HG03108 (cell line): ENCODE measurements around the gene WAS.
"Not testable (repeated sequence)": the region's sequence is repeated elsewhere in the genome, so short reads cannot be mapped to it uniquely, and the experiment has no call there.

Experiments
- ATAC-seq: cut with Tn5 transposase; IDR thresholded peaks from one replicate; pipeline ENCODE4 v1.9.1; 2021; ENCODE audit warnings: moderate library complexity; ENCODE audit not compliant: unreplicated experiment

WAS gene

GRCh38 chrX:48683411-48683982, at the start of gene WAS:
WAS (plus strand) TSS chrX:48683799; CDS start chrX:48683854, 55 bp downstream.
- ATAC-seq: peak; percentile 72

DNA sequence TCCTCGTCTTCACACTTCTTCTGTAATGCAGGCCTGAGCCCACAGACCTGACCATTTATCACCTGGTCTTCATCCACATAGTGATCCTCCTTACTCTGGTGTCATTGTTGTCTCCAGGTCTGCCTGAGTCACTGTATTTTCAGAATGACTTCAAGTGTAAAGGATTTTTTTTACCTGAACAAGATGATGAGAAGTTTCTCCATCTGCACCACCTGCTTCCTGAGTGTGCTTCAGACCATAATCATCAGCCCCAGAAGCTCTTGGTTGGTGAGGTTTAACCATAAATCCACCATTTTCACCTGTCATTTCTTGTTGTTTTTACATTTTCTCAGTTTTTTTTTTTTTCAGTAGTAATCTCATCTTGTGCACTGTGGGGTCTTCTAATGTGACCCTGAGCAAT, 47.3 kb upstream of the WAS start:
- ATAC-seq: no peak

DNA sequence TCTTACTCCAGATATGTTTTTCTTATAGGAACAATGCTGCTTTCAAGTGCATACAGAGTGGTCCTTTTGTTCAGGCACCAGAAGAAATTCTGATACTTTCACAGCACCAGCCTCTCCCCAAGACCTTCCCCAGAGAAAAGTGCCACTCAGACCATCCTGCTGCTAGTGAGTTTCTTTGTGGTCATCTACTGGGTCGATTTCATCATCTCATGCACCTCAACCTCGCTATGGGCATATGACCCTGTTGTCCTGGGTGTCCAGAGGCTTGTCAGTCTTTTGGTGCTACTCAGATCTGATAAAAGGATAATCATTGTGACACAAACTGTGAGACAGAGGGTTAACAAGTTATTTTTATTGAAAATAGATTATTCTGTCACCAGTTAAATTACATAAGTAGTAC, 46.8 kb upstream of the WAS start:
- ATAC-seq: no peak

GRCh38 chrX:48645669-48646068, 37.9 kb upstream of the WAS start:
- ATAC-seq: no peak

GRCh38 chrX:48648336-48648751, 35.3 kb upstream of the WAS start:
- ATAC-seq: no peak

DNA sequence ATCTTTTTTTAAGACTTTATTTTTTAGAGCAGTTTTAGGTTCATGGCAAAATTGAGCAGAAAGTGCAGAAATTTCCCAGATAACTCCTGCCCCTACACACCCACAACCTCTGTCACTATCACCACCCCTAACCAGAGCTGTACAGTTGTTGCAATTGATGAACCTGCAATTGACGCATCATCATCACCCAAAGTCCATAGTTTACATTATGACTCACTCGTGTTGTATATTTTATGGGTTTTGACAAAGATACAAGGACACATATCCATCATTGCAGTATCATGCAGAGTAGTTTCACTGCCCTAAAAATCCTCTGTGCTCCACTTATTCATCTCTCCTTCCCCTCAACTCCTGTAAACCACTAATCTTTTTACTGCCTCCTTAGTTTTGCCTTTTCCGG, 34.5 kb upstream of the WAS start:
- ATAC-seq: no peak

DNA sequence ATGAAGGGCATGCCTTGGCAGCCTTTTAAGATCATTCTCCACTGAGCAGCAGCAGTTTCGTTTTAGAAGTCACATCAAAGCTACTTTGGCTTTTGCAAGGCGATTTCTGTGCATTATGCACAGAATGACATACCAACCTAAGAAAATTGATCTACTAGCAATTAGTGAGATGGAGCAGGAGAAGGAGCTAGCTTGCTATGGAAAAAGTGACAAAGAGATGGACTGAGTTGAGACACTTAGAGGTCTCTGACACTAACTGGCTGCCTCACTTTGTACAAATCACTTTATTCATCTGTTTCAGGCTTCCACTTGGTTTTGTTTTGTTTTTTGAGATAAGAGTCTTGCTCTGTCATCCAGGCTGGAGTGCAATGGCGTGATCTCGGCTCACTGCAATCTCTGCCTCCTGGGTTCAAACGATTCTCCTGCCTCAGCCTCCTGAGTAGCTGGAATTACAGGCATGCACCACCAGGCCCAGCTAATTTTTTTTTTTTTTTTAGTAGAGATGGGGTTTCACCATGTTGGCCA, 31.5 kb upstream of the WAS start:
- ATAC-seq: not testable (repeated sequence)

DNA sequence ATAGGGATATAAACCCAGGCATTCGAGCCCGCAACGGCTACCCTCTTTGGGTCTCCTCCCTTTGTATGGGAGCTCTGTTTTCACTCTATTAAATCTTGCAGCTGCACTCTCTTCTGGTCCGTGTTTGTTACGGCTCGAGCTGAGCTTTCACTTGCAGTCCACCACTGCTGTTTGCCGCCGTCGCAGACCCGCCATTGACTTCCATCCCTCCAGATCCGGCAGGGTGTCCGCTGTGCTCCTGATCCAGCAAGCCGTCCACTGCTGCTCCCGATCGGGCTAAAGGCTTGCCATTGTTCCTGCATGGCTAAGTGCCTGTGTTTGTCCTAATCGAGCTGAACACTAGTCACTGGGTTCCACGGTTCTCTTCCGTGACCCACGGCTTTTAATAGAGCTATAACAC, 28.9 kb upstream of the WAS start:
- not testable (repeated sequence) for ATAC-seq

- not testable (repeated sequence) for ATAC-seq
Measured at GRCh38 chrX:48659686-48660085, 23.9 kb upstream of the WAS start.

DNA sequence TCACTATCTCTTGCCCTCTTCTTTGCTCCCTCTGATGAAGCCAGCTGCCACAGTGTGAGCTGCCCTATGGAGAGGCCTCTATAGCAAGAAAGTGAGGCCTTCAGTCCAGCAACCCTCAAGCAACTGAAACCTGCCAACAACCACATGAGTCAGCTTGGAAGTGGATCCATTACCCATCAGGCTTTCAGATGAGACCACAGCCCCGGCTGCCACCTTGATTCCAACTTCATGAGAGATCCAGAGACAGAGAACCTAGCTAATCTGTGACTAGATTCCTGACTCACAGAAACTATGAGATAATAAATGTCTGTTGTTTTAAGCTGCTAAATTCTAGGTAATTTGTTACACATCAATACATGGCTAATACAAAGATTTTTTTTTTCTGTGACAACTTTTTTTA, 20.4 kb upstream of the WAS start:
- ATAC-seq: no peak

GRCh38 chrX:48664156-48664555, 19.4 kb upstream of the WAS start:
- ATAC-seq: no peak

DNA sequence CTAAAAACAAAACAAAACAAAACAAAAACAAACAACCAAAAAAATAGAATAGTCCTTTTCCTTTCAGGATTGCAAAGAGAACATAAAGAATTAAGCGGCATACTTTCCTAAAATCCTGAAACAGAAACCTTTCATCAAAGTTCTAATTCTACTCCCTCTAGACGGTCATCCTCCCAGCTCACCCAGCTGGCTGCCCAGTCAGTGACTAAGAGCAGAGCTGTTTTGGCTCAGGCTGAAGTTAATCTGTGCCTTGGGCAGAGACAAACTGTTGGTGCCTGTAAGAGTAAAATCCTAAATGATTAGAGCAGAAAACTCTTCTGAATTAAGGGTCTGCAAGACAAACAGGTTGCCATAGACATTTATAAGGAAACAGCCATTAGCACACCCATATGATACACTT, 17.6 kb upstream of the WAS start:
- ATAC-seq: no peak

DNA sequence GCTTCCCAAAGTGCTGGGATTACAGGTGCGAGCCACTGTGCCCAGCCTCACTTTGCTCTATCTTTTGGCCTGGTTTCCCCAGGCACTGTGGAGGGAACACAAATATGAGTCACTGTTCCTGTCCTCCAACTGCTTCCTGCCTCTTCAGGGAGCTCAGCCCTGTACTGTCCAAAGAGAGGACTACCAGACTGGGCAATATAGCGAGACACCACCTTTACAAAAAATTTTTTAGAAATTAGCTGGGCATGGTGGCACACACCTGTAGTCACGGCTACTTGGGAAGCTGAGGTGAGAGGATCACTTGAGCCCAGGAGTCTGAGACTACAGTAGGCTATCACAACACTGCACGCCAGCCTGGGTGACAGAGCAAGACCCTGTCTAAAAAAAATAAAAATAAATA, 16.9 kb upstream of the WAS start:
- no peak for ATAC-seq

- no peak for ATAC-seq
Measured at GRCh38 chrX:48667509-48667908, 16.1 kb upstream of the WAS start.

GRCh38 chrX:48668187-48668586, 15.4 kb upstream of the WAS start:
- not testable (repeated sequence) for ATAC-seq

- ATAC-seq: peak; percentile 82
Measured at GRCh38 chrX:48676106-48676892, 7.3 kb upstream of the WAS start.

- ATAC-seq: no peak
Measured at GRCh38 chrX:48676893-48677270, 6.7 kb upstream of the WAS start.

- ATAC-seq: no peak
Measured at GRCh38 chrX:48677516-48677915, 6.1 kb upstream of the WAS start.

GRCh38 chrX:48680467-48680866, 3.1 kb upstream of the WAS start:
- not testable (repeated sequence) for ATAC-seq

DNA sequence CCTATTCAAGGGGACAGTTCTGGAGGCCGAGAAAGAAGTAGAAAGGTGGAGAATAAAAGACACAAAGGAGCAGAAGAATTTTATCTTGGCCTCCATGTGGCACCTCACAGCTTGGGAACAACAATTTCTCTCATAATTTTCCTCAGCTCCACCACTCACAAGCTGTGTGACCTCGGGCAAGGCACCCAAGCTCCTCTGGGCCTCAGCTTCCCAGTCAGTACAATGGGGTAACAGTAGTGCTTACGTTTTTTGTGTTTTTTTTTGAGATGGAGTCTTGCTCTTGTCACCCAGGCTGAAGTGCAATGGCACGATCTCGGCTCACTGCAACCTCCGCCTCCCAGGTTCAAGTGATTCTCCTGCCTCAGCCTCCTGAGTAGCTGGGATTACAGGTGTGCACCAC, 2.7 kb upstream of the WAS start:
- ATAC-seq: not testable (repeated sequence)

DNA sequence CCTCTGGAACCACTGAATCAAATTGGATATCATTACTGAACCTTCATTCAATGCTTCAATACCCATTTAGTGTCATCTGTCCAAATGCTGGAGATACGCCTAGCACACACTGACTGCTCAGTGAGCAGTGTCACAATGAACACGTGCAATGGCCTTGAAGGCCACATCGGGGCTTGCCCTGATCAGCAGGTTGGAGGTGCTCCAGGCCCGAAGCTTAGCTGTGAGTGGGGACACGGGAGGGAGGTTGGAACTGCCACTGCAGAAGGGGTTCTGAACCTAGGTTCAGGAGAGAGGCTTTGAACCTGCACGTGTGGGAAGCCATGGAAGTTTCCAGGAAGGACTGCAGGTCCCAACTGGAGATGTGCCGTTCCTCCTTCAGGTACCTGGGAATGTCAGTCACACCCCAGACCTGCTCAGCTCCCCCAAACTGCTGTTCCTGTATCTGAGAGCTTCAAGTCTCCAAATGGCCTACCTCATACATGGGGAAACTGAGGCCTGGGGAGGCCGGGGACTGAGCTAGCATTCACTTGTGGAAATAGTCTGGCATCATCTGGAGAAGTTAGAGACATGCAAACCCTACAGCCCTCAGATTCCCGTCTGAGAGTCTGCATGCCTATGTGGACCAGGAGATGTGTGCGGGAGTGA, 1.9 kb upstream of the WAS start:
- no peak for ATAC-seq

DNA sequence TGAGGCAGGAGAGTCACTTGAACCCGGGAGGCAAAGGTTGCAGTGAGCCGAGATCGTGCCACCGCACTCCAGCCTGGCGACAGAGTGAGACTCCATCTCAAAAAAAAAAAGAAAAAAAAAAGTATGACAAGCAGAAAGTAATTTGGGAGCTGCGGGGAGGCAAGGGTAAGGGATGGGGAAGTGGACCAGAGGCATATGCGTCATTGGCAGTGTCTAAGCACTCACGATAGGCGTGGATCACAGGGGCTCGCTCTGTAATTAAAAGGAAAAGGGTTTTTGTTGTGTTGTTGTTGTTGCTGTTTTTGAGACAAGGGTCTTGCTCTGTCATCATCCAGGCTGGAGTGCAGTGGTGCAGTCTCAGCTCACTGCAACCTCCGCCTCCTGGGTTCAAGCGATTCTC, 804 bp upstream of the WAS start:
- ATAC-seq: not testable (repeated sequence)
